22Rv1 (cell line): ENCODE results near the gene COIL.

Experiments used
- ZFX ChIP-seq: fragments of 450-650 bp; IDR thresholded peaks from 2 replicates; pipeline ENCODE4 v1.6.1; 2017; ENCODE audit warnings: antibody characterized with exemption, borderline replicate concordance
- TF ChIP-seq, protein P1 (sequence below): fragments of 450-650 bp; IDR thresholded peaks from 2 replicates; pipeline ENCODE4 v1.5.1; 2017; ENCODE audit warnings: mild to moderate bottlenecking

DNA sequence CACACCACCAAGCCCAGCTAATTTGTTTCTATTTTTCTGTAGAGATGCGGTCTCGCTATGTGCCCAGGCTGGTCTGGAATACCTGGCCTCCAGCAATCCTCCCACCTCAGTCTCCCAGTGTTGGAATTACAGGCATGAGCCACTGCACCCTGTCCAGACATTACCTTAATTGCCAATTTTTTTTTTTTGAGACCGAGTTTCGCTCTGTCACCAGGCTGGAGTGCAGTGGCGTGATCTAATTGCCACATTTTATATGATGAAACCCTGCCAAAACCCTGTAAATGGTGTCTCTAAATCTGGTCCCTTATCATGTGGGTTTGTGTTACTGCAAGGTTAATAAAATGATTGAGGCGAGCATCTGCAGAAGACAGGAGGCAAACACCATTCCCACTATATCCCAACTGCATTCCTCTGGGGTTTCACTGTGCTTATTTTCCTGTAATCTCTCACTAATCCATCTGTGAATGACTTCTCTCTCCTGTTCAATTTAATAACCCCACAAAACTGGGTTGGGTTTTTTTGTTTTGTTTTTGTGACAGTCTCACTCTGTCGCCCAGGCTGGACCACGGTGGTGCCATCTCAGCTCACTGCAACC is 27.6 kb downstream of the COIL start:
- TF ChIP-seq, protein P1, sequence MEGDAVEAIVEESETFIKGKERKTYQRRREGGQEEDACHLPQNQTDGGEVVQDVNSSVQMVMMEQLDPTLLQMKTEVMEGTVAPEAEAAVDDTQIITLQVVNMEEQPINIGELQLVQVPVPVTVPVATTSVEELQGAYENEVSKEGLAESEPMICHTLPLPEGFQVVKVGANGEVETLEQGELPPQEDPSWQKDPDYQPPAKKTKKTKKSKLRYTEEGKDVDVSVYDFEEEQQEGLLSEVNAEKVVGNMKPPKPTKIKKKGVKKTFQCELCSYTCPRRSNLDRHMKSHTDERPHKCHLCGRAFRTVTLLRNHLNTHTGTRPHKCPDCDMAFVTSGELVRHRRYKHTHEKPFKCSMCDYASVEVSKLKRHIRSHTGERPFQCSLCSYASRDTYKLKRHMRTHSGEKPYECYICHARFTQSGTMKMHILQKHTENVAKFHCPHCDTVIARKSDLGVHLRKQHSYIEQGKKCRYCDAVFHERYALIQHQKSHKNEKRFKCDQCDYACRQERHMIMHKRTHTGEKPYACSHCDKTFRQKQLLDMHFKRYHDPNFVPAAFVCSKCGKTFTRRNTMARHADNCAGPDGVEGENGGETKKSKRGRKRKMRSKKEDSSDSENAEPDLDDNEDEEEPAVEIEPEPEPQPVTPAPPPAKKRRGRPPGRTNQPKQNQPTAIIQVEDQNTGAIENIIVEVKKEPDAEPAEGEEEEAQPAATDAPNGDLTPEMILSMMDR, result no peak
- no peak for TF ChIP-seq ZFX
